ENCODE measurements around the gene CAMK2D. TPM values are rescaled to one million over a fixed set of nuclear protein-coding genes. Genes with fewer than 3 reads are reported as not detected.
A peak's percentile ranks its signal among the peaks of the same experiment; 100 is the strongest.

Gene CAMK2D
- total and polyA plus RNA-seq, 8 donors = 8.8 to 155 (median 64.5) TPM

DNA sequence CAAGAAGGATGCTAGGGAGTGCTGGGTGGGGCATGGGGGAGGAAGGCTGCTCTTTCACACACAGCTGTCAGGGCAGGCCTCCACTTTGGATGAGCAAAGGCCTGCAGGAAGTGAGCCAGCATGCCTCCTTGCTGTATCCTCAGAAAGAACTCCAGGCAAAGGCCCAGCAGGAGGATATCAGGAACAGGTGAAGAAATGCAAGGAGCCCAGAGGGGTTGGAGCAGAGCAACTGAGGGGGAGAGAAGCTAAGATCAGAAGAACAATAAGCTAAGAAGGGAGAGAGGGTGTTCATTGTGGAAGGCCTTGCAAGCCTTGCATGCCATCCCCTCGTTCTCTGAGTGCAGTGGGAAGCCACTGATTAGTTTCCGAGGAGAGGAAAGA is 115.1 kb downstream of the CAMK2D start:
- Histone ChIP-seq H3K27me3 (no peaks in the 10 kb centered on the region), H3K27ac (peak overlapping the region; percentile 66 to 85 (median 80)), H3K4me3 (no peak overlapping the region), H3K36me3 (no peaks in the 10 kb centered on the region), H3K9me3 (no peaks in the 10 kb centered on the region), H3K4me1 (peaks cover 18 to 62% (median 41%) of the 10 kb centered on the region in 4 donors)
- intact Hi-C loops (cut with DNase I; ENCODE audit: low total_unique reads) = no loop called here
- whole genome bisulfite sequencing, 5 donors = 59 to 71% (median 67%) methylated on average over 2 of the region's 2 CpGs
- TF ChIP-seq EP300 (IDR thresholded peaks at IDR 0.05) (no peak), POLR2AphosphoS5 (IDR thresholded peaks at IDR 0.05) (no peak), POLR2A (IDR thresholded peaks at IDR 0.05) (no peak)
- TF ChIP-seq, protein P1, sequence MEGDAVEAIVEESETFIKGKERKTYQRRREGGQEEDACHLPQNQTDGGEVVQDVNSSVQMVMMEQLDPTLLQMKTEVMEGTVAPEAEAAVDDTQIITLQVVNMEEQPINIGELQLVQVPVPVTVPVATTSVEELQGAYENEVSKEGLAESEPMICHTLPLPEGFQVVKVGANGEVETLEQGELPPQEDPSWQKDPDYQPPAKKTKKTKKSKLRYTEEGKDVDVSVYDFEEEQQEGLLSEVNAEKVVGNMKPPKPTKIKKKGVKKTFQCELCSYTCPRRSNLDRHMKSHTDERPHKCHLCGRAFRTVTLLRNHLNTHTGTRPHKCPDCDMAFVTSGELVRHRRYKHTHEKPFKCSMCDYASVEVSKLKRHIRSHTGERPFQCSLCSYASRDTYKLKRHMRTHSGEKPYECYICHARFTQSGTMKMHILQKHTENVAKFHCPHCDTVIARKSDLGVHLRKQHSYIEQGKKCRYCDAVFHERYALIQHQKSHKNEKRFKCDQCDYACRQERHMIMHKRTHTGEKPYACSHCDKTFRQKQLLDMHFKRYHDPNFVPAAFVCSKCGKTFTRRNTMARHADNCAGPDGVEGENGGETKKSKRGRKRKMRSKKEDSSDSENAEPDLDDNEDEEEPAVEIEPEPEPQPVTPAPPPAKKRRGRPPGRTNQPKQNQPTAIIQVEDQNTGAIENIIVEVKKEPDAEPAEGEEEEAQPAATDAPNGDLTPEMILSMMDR (IDR thresholded peaks at IDR 0.05) = no peak
- no peak for DNase-seq

DNA sequence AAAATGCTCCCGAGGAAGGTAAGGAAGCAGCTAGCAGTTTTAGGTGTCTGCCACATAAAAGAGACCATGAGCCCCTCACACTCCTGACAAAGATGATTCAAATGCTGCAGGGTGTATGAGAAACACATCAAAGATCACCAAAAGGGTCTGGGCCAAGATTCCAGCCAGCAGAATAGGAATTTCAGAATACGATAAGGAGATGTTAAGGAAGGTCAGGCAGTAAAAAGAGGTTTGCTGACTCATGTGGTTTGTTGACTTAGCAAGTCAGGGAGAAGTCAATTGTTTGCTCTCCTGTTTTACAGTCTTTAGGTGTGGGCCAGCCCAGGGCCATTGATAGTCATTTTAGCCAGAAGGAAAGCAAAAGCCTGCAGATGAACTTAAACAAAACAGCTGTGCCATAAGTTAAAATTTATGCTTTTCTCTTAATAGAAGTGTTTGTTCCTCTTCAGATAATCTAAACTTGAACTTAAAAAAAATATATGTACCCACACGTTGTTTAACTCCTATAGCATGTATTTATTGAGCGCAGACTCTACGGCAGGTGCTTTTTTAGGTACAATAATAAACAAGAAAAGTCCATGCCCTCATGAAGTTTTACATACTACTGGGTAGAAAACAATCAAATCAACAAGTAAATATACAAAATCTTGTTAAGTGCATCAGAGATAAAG is 115.6 kb downstream of the CAMK2D start:
- Histone ChIP-seq H3K36me3 (no peaks in the 10 kb centered on the region), H3K27me3 (no peaks in the 10 kb centered on the region), H3K4me1 (peaks cover 18 to 61% (median 43%) of the 10 kb centered on the region in 4 donors), H3K4me3 (no peak overlapping the region), H3K9me3 (no peaks in the 10 kb centered on the region), H3K27ac (peak overlapping the region; percentile 66 to 86 (median 80))
- peak; percentile 63 to 88 for DNase-seq
- TF ChIP-seq, protein P1 (IDR thresholded peaks at IDR 0.05) = no peak
- peak in 2 of 3 donors; percentile 60 to 86 for TF ChIP-seq POLR2AphosphoS5 (IDR thresholded peaks at IDR 0.05)
- 34 to 56% (median 48%) methylated on average over 5 of the region's 5 CpGs for WGBS, 5 donors
- intact Hi-C loops (cut with DNase I; ENCODE audit: low total_unique reads) = no loop called here

DNA sequence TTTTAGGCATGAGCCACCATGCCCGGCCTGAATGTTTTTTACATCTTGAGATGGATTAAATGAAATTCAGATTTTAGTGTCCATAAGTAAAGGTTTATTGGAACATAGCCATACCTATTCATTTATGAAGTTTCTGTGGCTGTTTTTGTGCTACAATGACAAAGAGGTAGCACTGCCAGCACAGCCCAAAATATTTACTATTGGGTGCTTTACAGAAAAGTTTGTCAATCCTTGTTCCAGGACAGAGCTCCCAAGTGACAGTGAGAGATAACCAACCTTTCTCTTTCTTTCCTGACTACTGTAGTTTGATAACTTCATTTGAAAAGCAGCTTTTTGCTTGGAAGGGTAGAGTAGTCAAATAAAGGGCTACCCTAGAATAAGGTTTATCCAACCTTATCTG is 116.2 kb downstream of the CAMK2D start:
- H3K27me3 ChIP-seq = no peaks in the 10 kb centered on the region
- intact Hi-C loops (cut with DNase I; ENCODE audit: low total_unique reads) = no loop called here
- peaks cover 18 to 68% (median 46%) of the 10 kb centered on the region in 4 donors for H3K4me1 ChIP-seq
- no peak for TF ChIP-seq POLR2AphosphoS5 (IDR thresholded peaks at IDR 0.05)
- 56 to 75% (median 71%) methylated on average over 1 of the region's 1 CpG for WGBS, 5 donors
- H3K9me3 ChIP-seq = no peaks in the 10 kb centered on the region
- peak overlapping the region; percentile 13 to 85 (median 75) for H3K27ac ChIP-seq
- DNase-seq = no peak
- H3K4me3 ChIP-seq = no peak overlapping the region
- H3K36me3 ChIP-seq = no peaks in the 10 kb centered on the region

DNA sequence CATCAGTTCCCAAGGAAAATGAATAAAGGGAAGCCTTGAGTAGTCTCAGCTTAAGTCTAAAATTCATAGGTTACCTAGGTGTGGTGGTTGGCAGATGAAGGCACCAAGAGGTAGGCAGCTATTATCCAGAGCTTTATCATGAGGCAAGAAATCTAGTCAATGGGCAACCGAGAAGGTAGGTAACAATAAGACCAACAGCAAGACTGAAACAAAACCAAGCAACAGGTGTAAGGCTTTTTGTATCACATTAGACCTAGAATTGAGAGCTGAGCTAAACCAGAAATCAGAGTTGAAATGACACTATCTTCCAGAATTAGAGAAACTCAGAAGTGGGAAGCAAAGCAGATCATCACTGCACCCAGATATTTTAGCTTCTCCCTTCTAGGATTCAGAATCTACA is 117.1 kb downstream of the CAMK2D start:
- peak overlapping the region; percentile 45 to 85 (median 75) for H3K27ac ChIP-seq
- no peaks in the 10 kb centered on the region for H3K36me3 ChIP-seq
- H3K4me1 ChIP-seq = peaks cover 23 to 76% (median 53%) of the 10 kb centered on the region in 4 donors
- intact Hi-C loops (cut with DNase I; ENCODE audit: low total_unique reads) = no loop called here
- DNase-seq = no peak
- WGBS, 5 donors = 53 to 88% (median 73%) methylated on average over 1 of the region's 1 CpG
- H3K4me3 ChIP-seq = no peak overlapping the region
- no peaks in the 10 kb centered on the region for H3K27me3 ChIP-seq
- no peaks in the 10 kb centered on the region for H3K9me3 ChIP-seq
- TF ChIP-seq, protein P1 (IDR thresholded peaks at IDR 0.05) = no peak
- TF ChIP-seq EP300 (IDR thresholded peaks at IDR 0.05) (no peak), POLR2AphosphoS5 (IDR thresholded peaks at IDR 0.05) (no peak), POLR2A (IDR thresholded peaks at IDR 0.05) (no peak)

DNA sequence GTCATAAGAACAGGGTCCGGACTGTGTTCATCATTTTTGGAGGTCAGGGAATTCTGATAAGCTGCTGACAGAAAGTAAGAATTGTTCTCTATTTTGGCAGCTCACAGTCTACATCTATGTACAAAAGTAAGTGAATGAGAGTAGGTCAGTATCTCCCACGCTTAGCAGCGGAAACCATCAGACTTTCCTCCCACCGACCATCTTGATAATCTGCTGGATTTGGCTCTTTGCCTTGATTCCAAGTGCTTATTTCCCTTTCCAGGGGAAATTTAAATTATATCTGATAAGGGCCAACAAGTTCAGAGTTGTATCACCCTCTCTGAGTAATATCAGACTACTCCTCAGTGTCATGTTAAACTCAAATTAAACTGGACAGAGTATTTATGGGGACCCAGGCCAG is 118.0 kb downstream of the CAMK2D start:
- 51 to 77% (median 58%) methylated on average over 4 of the region's 4 CpGs for WGBS, 5 donors
- DNase-seq = no peak
- H3K9me3 ChIP-seq = no peaks in the 10 kb centered on the region
- H3K27me3 ChIP-seq = no peaks in the 10 kb centered on the region
- H3K4me3 ChIP-seq = no peak overlapping the region
- no peak for TF ChIP-seq POLR2A (IDR thresholded peaks at IDR 0.05)
- TF ChIP-seq POLR2AphosphoS5 (IDR thresholded peaks at IDR 0.05) = no peak
- TF ChIP-seq, protein P1 (IDR thresholded peaks at IDR 0.05) = no peak
- no peak for TF ChIP-seq EP300 (IDR thresholded peaks at IDR 0.05)
- intact Hi-C loops (cut with DNase I; ENCODE audit: low total_unique reads) = no loop called here
- no peaks in the 10 kb centered on the region for H3K36me3 ChIP-seq
- H3K27ac ChIP-seq = peak overlapping the region in 1 of 5 donors; percentile 8
- H3K4me1 ChIP-seq = peaks cover 31 to 85% (median 58%) of the 10 kb centered on the region in 4 donors

All from stomach (tissue), 9 donors.